GM10248 (cell line): ENCODE data around the gene MORC3.

Experiments
- CTCF ChIA-PET: fragments of 300-600 bp; sonication (Branson Sonifier 250); formaldehyde crosslinking; extraction: SDS; loops from one replicate; lab custom pipeline; 2021; ENCODE audit warnings: antibody characterized with exemption; lab: Yijun Ruan, JAX
- POLR2A ChIA-PET: fragments of 350-650 bp; sonication (Branson Sonifier 250); formaldehyde crosslinking; extraction: SDS; loops from one replicate; lab custom pipeline; 2020; ENCODE audit warnings: antibody characterized with exemption; lab: Yijun Ruan, JAX
- DNase-seq: peaks from one replicate; pipeline ENCODE4 v3.0.0; 2012; ENCODE audit errors: extremely low spot score
- CTCF ChIP-seq: IDR thresholded peaks from 2 replicates; pipeline ENCODE4 v1.5.1; 2012; ENCODE audit warnings: mild to moderate bottlenecking, low read depth; ENCODE audit errors: extremely low read depth, missing control alignments, control extremely low read depth

Gene MORC3

DNA sequence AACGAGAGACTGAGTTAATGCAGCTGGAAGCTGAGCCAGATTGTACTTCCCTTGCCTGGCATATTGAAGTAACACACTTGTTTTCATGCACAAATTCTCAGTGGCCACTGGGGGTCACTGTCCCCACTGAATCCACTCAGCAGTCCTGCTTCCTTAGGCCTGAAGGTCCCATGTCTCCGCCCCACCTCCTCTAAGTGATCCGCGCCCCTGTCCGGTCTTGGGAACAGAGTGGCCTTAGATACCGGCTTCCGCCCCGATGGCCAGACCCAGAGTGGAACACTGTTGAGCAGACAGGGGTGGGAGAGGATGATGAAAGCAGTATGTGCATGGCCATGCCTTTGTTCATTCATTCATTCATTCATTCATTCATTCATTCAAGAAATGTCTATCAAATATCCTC, 100.0 kb downstream of the MORC3 start:
- peak; percentile 86 for DNase-seq
- ChIA-PET POLR2A (no interaction called here), CTCF (interaction anchor here (0.7 to 1.7 kb wide), 12 partner anchors 9 to 508 kb away, joined by 3 to 12 read pairs (median 3); no protein-coding TSS in a partner anchor)
- peak; percentile 73 for TF ChIP-seq CTCF

DNA sequence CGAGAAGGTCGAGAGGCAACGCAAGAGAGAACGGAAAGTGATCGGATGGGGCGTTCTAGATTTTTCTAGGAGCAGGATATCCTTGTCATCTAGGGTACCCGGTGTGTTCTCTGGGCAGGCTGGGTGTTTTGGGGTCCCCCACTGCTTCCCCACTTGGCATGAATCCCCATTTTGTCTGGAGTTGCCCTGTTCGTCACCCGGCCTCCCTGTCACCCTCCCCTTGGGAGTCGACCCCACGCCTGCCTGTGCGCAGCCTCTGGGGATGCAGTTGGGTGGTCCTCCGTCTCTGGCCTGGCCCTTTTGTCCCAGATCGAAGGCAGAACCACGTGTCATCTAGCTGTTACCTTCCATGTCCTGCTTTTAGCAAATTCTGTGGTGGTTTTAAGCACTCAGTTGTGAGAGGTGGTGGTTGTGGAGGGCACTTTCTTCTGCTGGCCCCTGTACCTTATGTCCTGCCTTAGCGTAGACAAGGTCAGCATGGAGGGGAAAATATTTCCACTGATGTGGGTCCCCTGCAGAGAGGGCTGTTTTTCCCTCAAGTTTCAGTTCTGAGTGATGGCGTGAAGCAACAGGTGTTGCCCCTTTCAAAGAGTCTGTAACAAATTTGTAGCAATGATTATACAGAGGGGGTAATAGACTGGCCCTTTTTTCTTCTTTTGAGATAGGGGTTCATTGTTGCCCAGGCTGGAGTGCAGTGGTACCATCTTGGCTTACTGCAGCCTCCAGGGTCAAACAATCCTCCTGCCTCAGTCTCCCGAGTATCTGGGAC, 100.8 kb downstream of the MORC3 start:
- ChIA-PET CTCF (interaction anchor here (0.9 to 1.7 kb wide), 3 partner anchors 30 to 507 kb away, joined by 3 to 5 read pairs (median 3); no protein-coding TSS in a partner anchor), POLR2A (no interaction called here)
- no peak for TF ChIP-seq CTCF

DNA sequence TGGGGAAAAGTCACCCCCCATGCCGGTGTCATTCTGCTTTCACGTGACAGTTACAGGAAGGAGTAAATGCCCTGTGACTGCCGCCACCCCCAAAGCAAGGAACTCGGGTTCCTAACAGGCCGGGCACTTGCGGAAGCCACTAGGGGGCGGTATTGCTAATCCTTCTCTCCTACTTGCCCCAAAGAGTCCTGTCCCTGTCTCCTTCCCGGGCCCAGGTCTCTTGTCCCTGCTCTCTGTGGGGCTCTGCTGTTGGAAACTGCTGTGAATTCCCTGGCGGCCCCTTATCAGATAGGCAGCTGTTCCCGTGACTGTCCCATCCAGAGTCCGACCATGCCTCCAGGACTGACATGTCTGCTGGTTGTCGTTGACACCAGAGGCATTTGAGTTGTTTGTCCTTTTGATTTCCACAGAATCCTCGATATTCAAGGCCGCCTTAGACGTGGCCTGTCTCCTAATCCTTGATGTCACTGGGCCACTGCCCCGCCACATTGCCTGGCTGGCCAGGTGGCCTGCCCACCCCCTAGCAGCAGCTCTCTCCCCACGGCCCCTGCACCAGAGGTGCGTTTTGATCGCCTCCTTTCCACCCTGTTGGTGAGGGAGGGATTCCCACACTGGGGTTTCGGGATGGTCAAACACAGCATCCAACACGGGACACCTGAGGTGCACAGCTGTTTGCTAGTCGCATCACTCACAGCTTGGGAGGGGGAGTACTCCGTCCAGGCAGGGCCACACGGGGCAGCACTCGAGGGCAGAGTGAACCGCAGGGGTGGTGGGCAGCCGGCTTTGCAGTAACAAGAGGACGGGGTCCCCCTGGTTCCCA, 102.5 kb downstream of the MORC3 start:
- peak; percentile 75 for DNase-seq
- CTCF ChIA-PET, result interaction anchor here (0.6 to 2.6 kb wide), 29 partner anchors 8 to 588 kb away, joined by 3 to 11 read pairs (median 3); partner anchors contain the start of genes CHAF1B and CLDN14

More for the DNA sequence above, 100.8 kb downstream of the MORC3 start:
- DNase-seq, result no peak

DNA sequence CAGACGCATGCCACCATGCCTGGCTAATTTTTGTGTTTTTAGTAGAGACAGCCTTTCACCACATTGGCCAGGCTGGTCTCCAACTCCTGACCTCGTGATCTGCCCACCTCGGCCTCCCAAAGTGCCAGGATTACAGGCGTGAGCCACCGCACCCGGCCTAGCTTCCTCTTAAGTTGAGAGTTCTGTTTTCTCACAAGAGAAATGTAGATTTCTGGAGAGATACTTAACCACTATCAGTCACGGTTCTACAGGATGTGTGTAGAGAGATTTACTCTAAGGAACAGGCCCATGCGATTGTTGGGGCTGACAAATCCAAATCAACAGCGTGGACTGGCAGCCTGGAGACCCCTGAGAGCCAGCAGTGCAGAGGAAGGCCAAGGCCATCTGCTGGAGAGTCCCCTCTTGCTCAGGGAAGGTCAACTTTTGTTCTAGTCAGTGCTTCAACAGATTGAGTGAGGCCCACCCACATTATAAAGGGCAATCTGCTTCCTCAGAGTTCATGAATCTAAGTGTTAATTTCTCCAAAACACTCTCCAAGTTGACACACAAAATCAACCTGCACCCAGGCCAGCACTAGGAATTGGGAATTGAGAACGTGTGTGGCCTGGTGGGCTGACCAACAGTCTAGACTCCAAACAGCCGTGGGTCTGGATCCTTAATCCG, 103.9 kb downstream of the MORC3 start:
- POLR2A ChIA-PET, result no interaction called here
- no peak for TF ChIP-seq CTCF
- no peak for DNase-seq
- CTCF ChIA-PET, result interaction anchor here (0.8 to 2.6 kb wide), 10 partner anchors 8 to 500 kb away, joined by 3 to 11 read pairs (median 4); no protein-coding TSS in a partner anchor

More for the DNA sequence above, 102.5 kb downstream of the MORC3 start:
- peak; percentile 76 for TF ChIP-seq CTCF
- POLR2A ChIA-PET, result no interaction called here

GRCh38 chr21:36424592-36424991, 104.6 kb downstream of the MORC3 start:
- TF ChIP-seq CTCF, result no peak
- CTCF ChIA-PET, result interaction anchor here (1.6 kb wide), 1 partner anchor 9 kb away, joined by 4 read pairs; no protein-coding TSS in a partner anchor
- no peak for DNase-seq
- POLR2A ChIA-PET, result no interaction called here

GRCh38 chr21:36425286-36425685, 105.3 kb downstream of the MORC3 start:
- TF ChIP-seq CTCF, result no peak
- ChIA-PET POLR2A (no interaction called here), CTCF (interaction anchor here (1.6 kb wide), 1 partner anchor 10 kb away, joined by 4 read pairs; no protein-coding TSS in a partner anchor)
- no peak for DNase-seq
